Left ventricle myocardium inferior (tissue), 1 donor: ENCODE results near the gene GNA14. TPM values are rescaled to one million over a fixed set of nuclear protein-coding genes. Genes with fewer than 3 reads are reported as not detected.

Experiments
- DNase-seq: peaks from one replicate; pipeline ENCODE4 v3.0.0-alpha.2; 2020
- H3K27ac ChIP-seq: fragments of 200-600 bp; replicated peaks from 2 replicates; pipeline ENCODE4 v1.8.0; 2021
- H3K27me3 ChIP-seq: fragments of 200-600 bp; 2 replicates; pipeline ENCODE4 v1.8.0; 2021; ENCODE audit warnings: low read depth
- H3K36me3 ChIP-seq: fragments of 200-600 bp; 2 replicates; pipeline ENCODE4 v1.8.0; 2021
- H3K4me1 ChIP-seq: fragments of 200-600 bp; 2 replicates; pipeline ENCODE4 v1.8.0; 2021
- H3K4me3 ChIP-seq: fragments of 200-600 bp; 2 replicates; pipeline ENCODE4 v1.8.0; 2021; ENCODE audit warnings: mild to moderate bottlenecking, moderate library complexity
- H3K9me3 ChIP-seq: fragments of 200-600 bp; replicated peaks from 2 replicates; pipeline ENCODE4 v1.8.0; 2021
- CTCF ChIP-seq: fragments of 200-600 bp; IDR thresholded peaks from 2 replicates; pipeline ENCODE4 v1.8.0; 2021; ENCODE audit warnings: antibody characterized with exemption, mild to moderate bottlenecking, borderline replicate concordance
- intact Hi-C: fragments of 100-400 bp; cut with micrococcal nuclease; formaldehyde crosslinking; loops from one replicate; pipeline ENCODE4 v1.11.0; 2022
- total RNA-seq: library from RNA; stranded (reverse); fragmentation: NEBNext Ultra II Directional; extraction: Animal tissue kit (Norgen Biotek cat#: 25700); gene quantifications from one replicate; pipeline ENCODE4 v1.2.1, GENCODE V29; 2021
- donor health status: DM: no; HTN: yes; CAD: no; lungs with severe emphysema.

Gene GNA14
- total RNA-seq, 1 donor from 2014 or later = 2.2 TPM

GRCh38 chr9:77561331-77562018 lies 86.6 kb downstream of the GNA14 start:
- DNase-seq = no peak
- Histone ChIP-seq H3K27ac (no peak overlapping the region), H3K4me3 (no peak overlapping the region), H3K36me3 (no peaks in the 10 kb centered on the region), H3K27me3 (no peaks in the 10 kb centered on the region), H3K4me1 (no peaks in the 10 kb centered on the region), H3K9me3 (no peaks in the 10 kb centered on the region)
- intact Hi-C loops = no loop called here
- TF ChIP-seq CTCF = no peak

- Histone ChIP-seq H3K27ac (no peak overlapping the region), H3K4me3 (no peak overlapping the region), H3K9me3 (no peaks in the 10 kb centered on the region), H3K27me3 (no peaks in the 10 kb centered on the region), H3K36me3 (no peaks in the 10 kb centered on the region), H3K4me1 (peaks cover 4% of the 10 kb centered on the region)
- intact Hi-C loops = no loop called here
- no peak for TF ChIP-seq CTCF
- no peak for DNase-seq
Measured at GRCh38 chr9:77556396-77556795, 91.7 kb downstream of the GNA14 start.

- peaks cover 4% of the 10 kb centered on the region for H3K4me1 ChIP-seq
- H3K27me3 ChIP-seq = no peaks in the 10 kb centered on the region
- intact Hi-C loops = no loop called here
- no peak overlapping the region for H3K27ac ChIP-seq
- H3K9me3 ChIP-seq = no peaks in the 10 kb centered on the region
- no peak for TF ChIP-seq CTCF
- H3K4me3 ChIP-seq = no peak overlapping the region
- H3K36me3 ChIP-seq = no peaks in the 10 kb centered on the region
- no peak for DNase-seq
Measured at GRCh38 chr9:77554586-77555105, 93.5 kb downstream of the GNA14 start.

- Histone ChIP-seq H3K4me3 (no peak overlapping the region), H3K9me3 (peaks cover 4% of the 10 kb centered on the region), H3K27me3 (no peaks in the 10 kb centered on the region), H3K4me1 (no peaks in the 10 kb centered on the region), H3K36me3 (no peaks in the 10 kb centered on the region), H3K27ac (no peak overlapping the region)
- TF ChIP-seq CTCF = no peak
- intact Hi-C loops = no loop called here
- DNase-seq = no peak
Measured at GRCh38 chr9:77547106-77547730, 100.9 kb downstream of the GNA14 start.

GRCh38 chr9:77546376-77546950 lies 101.7 kb downstream of the GNA14 start:
- Histone ChIP-seq H3K4me3 (no peak overlapping the region), H3K36me3 (no peaks in the 10 kb centered on the region), H3K9me3 (peaks cover 11% of the 10 kb centered on the region), H3K4me1 (no peaks in the 10 kb centered on the region), H3K27me3 (no peaks in the 10 kb centered on the region), H3K27ac (no peak overlapping the region)
- no peak for DNase-seq
- TF ChIP-seq CTCF = no peak
- intact Hi-C loops = no loop called here
